GM10847 (cell line): ENCODE measurements around the gene KLHL28.
A peak's percentile ranks its signal among the peaks of the same experiment; 100 is the strongest.

Experiments
- POLR2A ChIP-seq: IDR thresholded peaks from 2 replicates; pipeline ENCODE4 v1.6.1; 2011; ENCODE audit not compliant: insufficient read length; ENCODE audit errors: extremely low read depth

Gene KLHL28

GRCh38 chr14:44966601-44967336 lies 5.0 kb upstream of the KLHL28 start:
- TF ChIP-seq POLR2A: no peak

- TF ChIP-seq POLR2A: no peak
Observed at GRCh38 chr14:44963775-44964380, 2.1 kb upstream of the KLHL28 start.

DNA sequence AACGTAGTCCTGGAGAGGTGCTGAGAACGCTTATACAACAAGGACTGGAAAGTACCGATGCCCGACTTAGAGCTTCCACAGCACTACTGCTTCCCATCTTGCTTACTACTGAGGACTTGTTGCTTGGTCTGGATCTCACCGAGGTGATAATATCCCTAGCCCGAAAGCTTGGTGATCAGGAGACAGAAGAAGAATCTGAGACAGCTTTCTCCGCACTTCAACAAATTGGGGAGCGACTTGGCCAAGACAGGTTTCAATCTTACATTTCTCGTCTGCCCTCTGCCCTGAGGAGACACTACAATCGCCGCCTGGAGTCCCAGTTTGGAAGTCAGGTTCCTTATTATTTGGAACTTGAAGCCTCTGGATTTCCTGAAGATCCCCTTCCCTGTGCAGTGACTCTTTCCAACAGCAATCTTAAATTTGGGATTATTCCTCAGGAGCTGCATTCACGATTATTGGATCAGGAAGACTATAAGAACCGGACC lies 1.3 kb upstream of the KLHL28 start:
- no peak for TF ChIP-seq POLR2A

GRCh38 chr14:44962334-44963043 lies 742 bp upstream of the KLHL28 start:
- peak; percentile 15 for TF ChIP-seq POLR2A

- TF ChIP-seq POLR2A: no peak
Observed at GRCh38 chr14:44961151-44961553, 595 bp downstream of the KLHL28 start.

- no peak for TF ChIP-seq POLR2A
Observed at GRCh38 chr14:44960646-44961045, 1.1 kb downstream of the KLHL28 start.

DNA sequence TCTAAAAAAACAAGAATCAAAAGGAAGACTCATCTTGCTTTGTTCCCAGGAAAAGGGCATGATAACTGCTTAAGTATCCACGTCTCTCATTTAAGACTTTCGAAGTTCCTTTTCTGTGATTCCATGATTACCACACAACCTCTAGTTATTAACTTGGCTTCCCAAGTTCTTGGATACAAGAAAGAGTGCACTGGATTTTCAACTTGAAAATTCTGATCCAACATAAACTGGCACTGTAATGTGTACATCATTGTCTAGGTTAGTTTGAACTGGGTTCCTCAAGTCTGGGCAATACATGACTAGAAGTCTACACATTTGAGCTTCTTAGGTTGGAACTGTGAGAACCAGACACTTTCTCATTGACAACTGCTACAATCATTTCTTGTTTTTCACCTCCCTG lies 1.6 kb downstream of the KLHL28 start:
- TF ChIP-seq POLR2A: no peak

DNA sequence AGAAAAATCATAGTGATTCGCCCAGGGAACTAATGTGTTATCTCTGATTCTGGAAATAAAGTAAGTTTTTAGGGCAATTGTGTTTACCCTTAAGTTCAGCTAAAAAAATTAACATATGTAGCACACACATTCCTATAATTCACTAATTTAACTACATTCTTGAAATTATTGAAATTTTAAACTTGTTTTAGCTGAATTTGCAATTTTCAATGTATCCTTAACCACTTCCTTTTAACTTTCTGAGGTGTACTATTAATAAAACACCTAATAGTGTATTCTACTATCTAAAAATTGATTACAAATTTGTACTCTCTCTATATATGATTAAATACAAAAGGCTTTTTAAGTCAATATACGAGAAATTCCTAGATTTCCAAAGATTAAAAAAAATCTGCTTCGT lies 2.2 kb downstream of the KLHL28 start:
- TF ChIP-seq POLR2A: no peak

GRCh38 chr14:44956866-44957265 lies 4.9 kb downstream of the KLHL28 start:
- no peak for TF ChIP-seq POLR2A

DNA sequence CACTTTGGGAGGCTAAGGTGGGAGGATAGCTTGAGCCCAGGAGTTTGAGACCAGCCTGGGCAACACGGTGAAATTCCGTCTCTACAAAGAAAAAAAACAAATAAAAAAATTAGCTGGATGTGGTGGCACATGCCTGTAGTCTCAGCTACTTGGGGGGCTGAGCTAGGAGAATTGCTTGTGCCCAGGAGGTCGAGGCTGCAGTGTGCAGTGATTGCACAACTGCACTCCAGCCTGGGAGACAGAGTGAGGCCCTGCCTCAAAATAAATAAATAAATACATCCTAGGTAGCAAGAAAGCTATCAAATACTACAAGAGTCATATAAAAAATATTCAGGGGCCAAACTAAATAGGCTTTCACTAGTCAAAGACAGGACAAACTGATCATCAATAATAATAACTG lies 6.2 kb downstream of the KLHL28 start:
- TF ChIP-seq POLR2A: no peak

- TF ChIP-seq POLR2A: no peak
Observed at GRCh38 chr14:44954750-44955149, 7.0 kb downstream of the KLHL28 start.

DNA sequence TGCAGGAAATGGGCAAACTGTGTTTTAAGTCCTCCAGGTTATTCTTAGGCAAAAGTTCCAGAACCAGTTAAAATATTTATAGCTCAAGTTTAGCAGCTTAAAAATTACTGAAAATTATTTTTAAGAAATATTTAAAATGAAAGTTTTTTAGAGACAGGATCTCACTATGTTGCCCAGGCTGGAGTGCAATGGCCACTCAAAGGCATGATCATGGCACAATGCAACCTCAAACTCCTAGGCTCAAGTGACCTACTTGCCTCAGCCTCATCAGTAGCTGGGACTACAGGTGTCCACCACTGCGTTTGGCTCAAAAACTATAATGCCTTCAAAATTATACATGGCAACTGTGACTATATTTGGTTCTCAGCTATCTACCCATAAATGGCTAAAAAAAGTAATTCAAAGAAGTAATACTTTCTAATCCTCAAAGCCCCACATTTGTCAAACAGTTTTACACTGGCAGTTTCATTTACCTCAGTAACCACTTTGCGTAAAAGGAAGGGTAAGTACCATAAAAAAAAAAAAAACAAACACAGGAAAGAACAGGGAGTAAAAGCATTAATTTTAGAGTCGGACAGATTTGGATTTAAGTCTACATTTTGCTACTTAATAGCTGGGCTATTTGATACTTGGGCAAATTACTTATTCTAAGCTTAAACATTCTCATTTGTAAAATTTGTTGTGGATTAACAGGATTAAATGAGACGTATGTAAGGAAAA lies 9.2 kb downstream of the KLHL28 start:
- no peak for TF ChIP-seq POLR2A

DNA sequence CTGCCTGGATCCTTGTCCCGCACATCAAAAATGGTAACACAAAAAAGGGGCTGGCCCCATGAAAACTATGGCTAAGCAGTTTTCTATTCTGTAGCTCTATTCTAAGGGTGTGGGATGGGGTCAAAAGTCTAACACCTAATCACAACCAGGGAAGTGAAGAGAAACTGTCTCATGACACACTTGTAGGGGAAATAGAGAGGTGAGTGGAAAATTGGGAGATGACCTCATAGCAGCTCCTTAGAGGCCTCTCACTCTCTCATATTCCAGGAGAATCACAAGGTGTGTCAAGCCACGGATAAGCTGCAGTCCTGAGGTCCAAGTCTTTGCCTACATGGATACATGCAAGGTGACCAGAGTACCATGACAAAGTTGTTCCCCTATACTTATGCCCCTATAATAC lies 10.7 kb downstream of the KLHL28 start:
- TF ChIP-seq POLR2A: no peak

GRCh38 chr14:44945264-44945663 lies 16.5 kb downstream of the KLHL28 start:
- no peak for TF ChIP-seq POLR2A

- no peak for TF ChIP-seq POLR2A
Observed at GRCh38 chr14:44944107-44944506, 17.6 kb downstream of the KLHL28 start.
